NCI-H748 (cell line): Measurements from ENCODE around the gene KHDC4.

Source experiments
- DNase-seq: peaks from one replicate; lab custom pipeline; 2025; ENCODE audit not compliant: unreplicated experiment; lab: John Stamatoyannopoulos, UW

Gene KHDC4

DNA sequence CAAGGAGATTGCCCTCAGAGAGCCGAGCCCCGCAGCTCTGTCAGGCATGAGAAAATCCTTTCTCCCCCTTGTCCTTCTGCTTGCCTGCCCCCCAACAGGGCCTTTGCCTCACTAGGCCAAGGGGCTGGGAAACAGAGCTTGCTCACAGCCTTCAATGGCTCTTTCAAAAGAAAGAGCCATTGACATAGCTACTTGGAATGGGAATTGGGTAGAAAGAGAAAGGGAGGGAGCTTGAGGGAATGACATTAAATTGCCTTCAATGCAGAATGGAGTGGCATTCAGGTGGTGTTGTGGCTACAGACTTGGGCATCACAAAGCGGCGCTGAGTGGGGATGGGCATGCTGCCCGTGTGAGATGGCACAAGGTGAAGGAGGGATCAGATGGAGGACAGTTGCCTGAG is 61.7 kb downstream of the KHDC4 start:
- DNase-seq, result no peak

DNA sequence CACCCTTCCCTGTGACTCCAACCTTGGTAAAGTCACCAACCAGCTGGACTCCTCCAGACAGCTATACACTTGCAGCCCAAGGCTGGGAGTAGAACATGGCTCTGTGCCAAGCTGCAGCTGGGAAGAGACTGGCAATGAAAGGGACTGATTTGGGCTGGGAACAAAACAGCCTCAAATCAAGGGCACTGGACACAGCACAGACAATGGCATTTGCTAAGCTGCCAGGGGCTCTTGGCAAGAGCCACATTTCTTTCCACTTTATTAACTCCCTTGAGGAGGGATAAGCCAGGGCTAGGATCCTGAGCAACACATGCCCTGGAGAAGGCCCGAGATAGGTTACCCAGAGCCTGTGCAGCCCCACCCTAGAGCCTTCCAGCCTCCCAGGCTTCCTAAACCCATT is 62.8 kb downstream of the KHDC4 start:
- no peak for DNase-seq

DNA sequence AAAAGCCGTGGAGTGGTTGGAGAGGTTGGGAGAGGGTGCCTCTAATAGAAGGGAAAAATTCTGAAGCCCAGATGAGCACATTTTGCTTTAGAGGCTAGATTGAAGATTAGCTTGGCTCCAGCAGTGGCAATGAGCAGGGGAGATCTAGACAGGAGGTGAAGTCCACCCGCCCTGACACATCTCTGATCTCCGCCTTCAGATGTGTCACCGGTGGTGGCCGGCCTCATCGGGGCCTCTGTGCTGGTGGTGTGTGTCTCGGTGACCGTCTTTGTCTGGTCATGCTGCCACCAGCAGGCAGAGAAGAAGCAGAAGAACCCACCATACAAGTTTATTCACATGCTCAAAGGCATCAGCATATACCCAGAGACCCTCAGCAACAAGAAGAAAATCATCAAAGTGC is 66.4 kb downstream of the KHDC4 start:
- no peak for DNase-seq

DNA sequence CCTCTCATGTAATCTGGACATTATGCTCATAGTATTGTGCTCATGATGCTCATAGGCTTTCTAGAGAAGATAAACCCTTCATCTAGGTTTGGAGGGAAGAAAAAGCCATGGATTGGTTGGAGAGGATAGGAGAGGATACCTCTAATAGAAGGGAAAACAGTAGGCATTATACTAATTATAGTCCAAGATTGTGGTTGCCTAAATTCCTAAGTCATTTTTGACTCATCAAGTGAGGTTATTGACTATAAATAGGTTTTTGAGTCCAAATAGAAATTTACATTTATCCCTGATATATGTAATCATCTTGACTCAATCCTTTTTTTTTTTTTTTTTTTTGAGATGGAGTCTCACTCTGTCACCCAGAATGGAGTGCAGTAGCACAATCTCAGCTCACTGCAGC is 69.8 kb downstream of the KHDC4 start:
- no peak for DNase-seq
